Measurements from ENCODE around the gene NOP9.

Gene NOP9

GRCh38 chr14:24304019-24304387 lies 4.4 kb downstream of the NOP9 start:
- no peak for DNase-seq
- Histone ChIP-seq H3K4me3 (ENCODE audit: low read depth, low read length) (no peak overlapping the region), H3K27me3 (ENCODE audit: insufficient read depth, low read depth, severe bottlenecking) (no peaks in the 10 kb centered on the region), H3K27ac (no peak overlapping the region), H3K36me3 (peaks cover 59% of the 10 kb centered on the region), H3K9me3 (ENCODE audit: severe bottlenecking) (no peaks in the 10 kb centered on the region)
- TF ChIP-seq CTCF (IDR thresholded peaks at IDR 0.05; ENCODE audit: low read depth, low read length) = no peak

GRCh38 chr14:24307156-24307574 lies 7.5 kb downstream of the NOP9 start:
- H3K9me3 ChIP-seq (ENCODE audit: severe bottlenecking) = no peaks in the 10 kb centered on the region
- H3K36me3 ChIP-seq = peaks cover 52% of the 10 kb centered on the region
- no peak for DNase-seq
- H3K27ac ChIP-seq = no peak overlapping the region
- no peak for TF ChIP-seq CTCF (IDR thresholded peaks at IDR 0.05; ENCODE audit: low read depth, low read length)
- no peak overlapping the region for H3K4me3 ChIP-seq (ENCODE audit: low read depth, low read length)
- no peaks in the 10 kb centered on the region for H3K27me3 ChIP-seq (ENCODE audit: insufficient read depth, low read depth, severe bottlenecking)

GRCh38 chr14:24307575-24308341 lies 8.1 kb downstream of the NOP9 start, which contains the start of gene CIDEB:
Gene CIDEB (minus strand): TSS chr14:24307977. CDS start chr14:24307858, 119 bp downstream.
- DNase-seq = peak; percentile 59
- H3K4me3 ChIP-seq (ENCODE audit: low read depth, low read length) = no peak within 1 kb of the TSS
- H3K9me3 ChIP-seq (ENCODE audit: severe bottlenecking) = no peaks in the 10 kb centered on the region
- no peaks in the 10 kb centered on the region for H3K27me3 ChIP-seq (ENCODE audit: insufficient read depth, low read depth, severe bottlenecking)
- peaks cover 46% of the 10 kb centered on the region for H3K36me3 ChIP-seq
- TF ChIP-seq CTCF (IDR thresholded peaks at IDR 0.05; ENCODE audit: low read depth, low read length) = peak; percentile 80
- H3K27ac ChIP-seq = no peak within 1 kb of the TSS

- no peak for TF ChIP-seq CTCF (IDR thresholded peaks at IDR 0.05; ENCODE audit: low read depth, low read length)
- H3K36me3 ChIP-seq = peaks cover 38% of the 10 kb centered on the region
- no peak overlapping the region for H3K27ac ChIP-seq
- no peaks in the 10 kb centered on the region for H3K9me3 ChIP-seq (ENCODE audit: severe bottlenecking)
- no peak overlapping the region for H3K4me3 ChIP-seq (ENCODE audit: low read depth, low read length)
- no peak for DNase-seq
- no peaks in the 10 kb centered on the region for H3K27me3 ChIP-seq (ENCODE audit: insufficient read depth, low read depth, severe bottlenecking)
Measured at GRCh38 chr14:24308342-24309124, 8.9 kb downstream of the NOP9 start.

- peaks cover 27% of the 10 kb centered on the region for H3K36me3 ChIP-seq
Measured at GRCh38 chr14:24309538-24310264, 10.1 kb downstream of the NOP9 start, which contains the start of gene LTB4R2. Gene LTB4R2 (plus strand): TSS chr14:24310140. CDS start chr14:24310665, 525 bp downstream.

More at GRCh38 chr14:24309538-24310264, 10.1 kb downstream of the NOP9 start, which contains the start of gene LTB4R2:
- Histone ChIP-seq H3K4me3 (ENCODE audit: low read depth, low read length) (no peak within 1 kb of the TSS), H3K27ac (no peak within 1 kb of the TSS), H3K9me3 (ENCODE audit: severe bottlenecking) (no peaks in the 10 kb centered on the region), H3K27me3 (ENCODE audit: insufficient read depth, low read depth, severe bottlenecking) (no peaks in the 10 kb centered on the region)
- DNase-seq = no peak
- no peak for TF ChIP-seq CTCF (IDR thresholded peaks at IDR 0.05; ENCODE audit: low read depth, low read length)
